Measurements from ENCODE around the gene CLEC4G. TPM values are rescaled to one million over a fixed set of nuclear protein-coding genes. Genes with fewer than 3 reads are reported as not detected.
A peak's percentile ranks its signal among the peaks of the same experiment; 100 is the strongest.

The CLEC4G gene
- total and polyA plus RNA-seq, 2 donors (not counting 3 experiments of a cell fraction or from before 2014, with no cell fraction given): not detected

- ChIA-PET CTCF (interaction anchor here (0.6 to 2.5 kb wide), 60 partner anchors 10 to 581 kb away, joined by 3 to 137 read pairs (median 4); partner anchors contain the start of genes CLEC4G, LRRC8E, MAP2K7 and MCOLN1), POLR2A (no interaction called here)
- intact Hi-C loops (cut with micrococcal nuclease) (loop anchor here (1.0 to 5.0 kb wide), 8 partner anchors 28 to 326 kb away; partner anchors contain the start of genes PET100, SNAPC2 and XAB2), dilution Hi-C loops (cut with MboI; ENCODE audit: extremely low pct_ligation_motif_present, low sequenced_read_pairs) (no loop called here)
- no peaks in the 10 kb centered on the region for H3K9me1 ChIP-seq (replicated peaks; ENCODE audit: control insufficient read depth, extremely low read depth, insufficient read depth, low read length)
- BruUV-seq (replicated peaks): no TSS peak
- peak within 1 kb of the TSS; percentile 65 for H3K4me2 ChIP-seq (ENCODE audit: insufficient read depth, low read length)
- FAIRE-seq (peak; percentile 82), DNase-seq (ENCODE audit: low read depth, low spot score) (peak; percentile 83)
- H3K27ac ChIP-seq (ENCODE audit: insufficient read depth, low read depth, low read length): peak within 1 kb of the TSS; percentile 65
- H3K36me3 ChIP-seq (ENCODE audit: control insufficient read depth in 2 of 2, extremely low read depth in 1 of 2, insufficient read depth in 2 of 2, low read length in 2 of 2): peaks cover 0 to 3% of the 10 kb centered on the region in 2 experiments
- peak within 1 kb of the TSS; percentile 60 for H2AFZ ChIP-seq (ENCODE audit: low read depth, low read length)
- H3K4me1 ChIP-seq (ENCODE audit: control insufficient read depth, extremely low read depth, insufficient read depth, low read length): peaks cover 7% of the 10 kb centered on the region
- H3K4me3 ChIP-seq (replicated peaks in 1 of 3; ENCODE audit: insufficient read depth in 1 of 3, low read depth in 1 of 3, low read length in 3 of 3): peak within 1 kb of the TSS; percentile 72 to 100 (median 79)
- H3K9ac ChIP-seq (replicated peaks; ENCODE audit: extremely low read depth, insufficient read depth, low read length): peak within 1 kb of the TSS; percentile 92
- H3K9me3 ChIP-seq (replicated peaks; ENCODE audit: control insufficient read depth, insufficient read depth, low read length): no peaks in the 10 kb centered on the region
- no peaks in the 10 kb centered on the region for H4K20me1 ChIP-seq (replicated peaks; ENCODE audit: control insufficient read depth, extremely low read depth, insufficient read depth, low read length)
- peaks cover 21% of the 10 kb centered on the region for H3K79me2 ChIP-seq (ENCODE audit: control insufficient read depth, insufficient read depth, low read length)
- TF ChIP-seq GATA2 (IDR thresholded peaks at IDR 0.05; ENCODE audit: insufficient read depth, insufficient read length, low read depth, low read length) (no peak), MYC (IDR thresholded peaks at IDR 0.05; ENCODE audit: low read depth, low read length) (no peak), CTCF (IDR thresholded peaks at IDR 0.05; ENCODE audit: extremely low read depth in 1 of 2, insufficient read depth in 1 of 2, low read depth in 1 of 2, low read length in 2 of 2) (peak; percentile 75 to 98), POLR2AphosphoS5 (IDR thresholded peaks at IDR 0.05; ENCODE audit: insufficient read depth, low read depth, low read length) (peak; percentile 77), POLR2A (IDR thresholded peaks at IDR 0.05; ENCODE audit: low read depth, low read length) (peak; percentile 67)
- H3K27me3 ChIP-seq (ENCODE audit: control insufficient read depth in 2 of 2, insufficient read depth in 2 of 2, low read length in 2 of 2): peaks cover 2% of the 10 kb centered on the region in 2 experiments
Measured at GRCh38 chr19:7680606-7681339, 51.1 kb downstream of the CLEC4G start, which contains the start of gene TRAPPC5. TSS of gene TRAPPC5 (plus strand) at chr19:7680833. CDS start at chr19:7682254, 1,421 bp downstream.

All from endothelial cell of umbilical vein (primary cell).